Stimulated activated CD8-positive, alpha-beta memory T cell treated with anti-CD3 and anti-CD28 coated beads, Interleukin-12 subunit alpha, Interleukin-12 subunit beta, amount 100 ng/mL, for 4 hours (primary cell): ENCODE measurements around the gene TMEM33.
A peak's percentile ranks its signal among the peaks of the same experiment; 100 is the strongest.

Source experiments
- DNase-seq: peaks from one replicate; pipeline ENCODE4 v3.0.0-alpha.2; 2020; ENCODE audit warnings: low read depth

Gene TMEM33

GRCh38 chr4:41940834-41941233, 5.6 kb downstream of the TMEM33 start:
- DNase-seq, result no peak

GRCh38 chr4:41943506-41943905, 8.3 kb downstream of the TMEM33 start:
- DNase-seq, result no peak

- no peak for DNase-seq
Measured at GRCh38 chr4:41944089-41944488, 8.9 kb downstream of the TMEM33 start.

- DNase-seq, result no peak
Measured at GRCh38 chr4:41949531-41949930, 14.3 kb downstream of the TMEM33 start.

DNA sequence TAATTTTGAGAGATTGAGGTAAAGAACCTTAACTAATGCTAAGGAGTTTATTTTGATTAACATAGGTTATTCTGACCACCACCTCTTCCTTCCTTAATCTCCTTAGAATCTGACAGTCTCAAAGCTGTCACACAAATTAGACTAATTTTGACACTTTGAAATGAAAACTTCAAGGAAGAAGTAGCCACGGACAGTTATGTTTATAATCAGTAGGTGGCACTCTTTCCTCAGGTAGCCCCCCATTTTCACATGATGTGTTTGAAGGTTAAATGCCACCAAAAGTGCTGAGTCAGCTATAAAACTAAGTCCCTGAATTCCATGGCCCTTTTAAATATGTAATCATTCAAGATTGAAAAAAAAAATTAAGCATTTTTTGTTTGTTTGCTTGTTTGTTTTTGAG, 22.4 kb downstream of the TMEM33 start:
- DNase-seq, result no peak

DNA sequence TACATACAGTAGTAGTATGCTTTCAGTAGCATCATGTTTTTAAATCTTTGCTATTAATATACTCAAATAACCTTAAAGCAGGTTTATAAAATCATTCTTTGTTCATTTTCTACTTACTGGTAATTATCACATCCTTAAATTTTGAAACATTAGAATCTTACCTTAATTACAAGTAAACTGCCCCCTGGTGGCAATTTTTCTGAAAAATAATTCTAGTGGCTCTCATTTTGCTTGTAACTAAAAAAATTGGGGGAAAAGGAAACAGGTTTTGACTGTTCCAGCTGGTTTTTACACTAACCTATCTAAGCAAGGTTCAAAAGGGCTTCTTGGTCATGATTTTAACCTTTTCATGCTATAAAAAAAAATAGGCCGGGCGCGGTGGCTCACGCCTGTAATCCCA, 27.9 kb downstream of the TMEM33 start:
- no peak for DNase-seq

GRCh38 chr4:41964401-41964800, 29.2 kb downstream of the TMEM33 start:
- no peak for DNase-seq

- no peak for DNase-seq
Measured at GRCh38 chr4:41967392-41967791, 32.2 kb downstream of the TMEM33 start.

- DNase-seq, result no peak
Measured at GRCh38 chr4:41969671-41970070, 34.4 kb downstream of the TMEM33 start.

GRCh38 chr4:41975341-41975740, 40.1 kb downstream of the TMEM33 start:
- no peak for DNase-seq

DNA sequence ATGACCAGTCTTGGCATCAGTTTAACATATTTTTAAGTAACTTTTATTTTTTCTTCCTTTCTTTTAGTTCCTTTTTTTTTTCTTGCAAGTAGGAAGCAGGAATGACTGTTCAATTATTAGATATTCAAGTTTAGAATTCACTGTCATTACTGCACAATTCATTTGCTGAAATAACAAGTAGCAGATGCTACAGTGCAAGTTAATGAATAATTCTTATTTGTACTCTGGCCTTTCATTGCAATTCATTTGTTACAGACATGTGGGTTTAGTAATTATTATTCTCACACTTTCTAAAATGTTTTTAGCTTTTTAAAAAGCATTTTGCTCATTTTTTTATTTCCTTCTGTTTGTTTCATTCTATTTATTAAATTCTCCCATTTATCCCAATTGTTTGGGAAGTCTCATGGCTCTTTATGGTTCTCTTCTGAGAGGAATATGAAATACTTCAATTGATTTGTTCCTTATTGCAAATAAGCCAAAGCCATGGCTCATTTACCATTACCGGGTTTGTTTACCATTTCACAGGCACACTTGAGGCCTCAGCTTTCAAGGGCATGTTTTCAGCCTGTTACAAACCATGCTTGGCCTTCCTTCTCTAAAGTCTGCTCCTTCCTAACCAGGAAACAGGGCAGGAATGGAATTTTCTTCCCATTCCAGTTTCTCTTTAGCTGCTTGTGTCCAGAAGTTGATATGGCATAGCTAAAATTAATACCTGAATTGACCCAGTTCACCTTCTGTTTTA, 41.7 kb downstream of the TMEM33 start:
- no peak for DNase-seq

GRCh38 chr4:41977709-41978108, 42.5 kb downstream of the TMEM33 start:
- no peak for DNase-seq

DNA sequence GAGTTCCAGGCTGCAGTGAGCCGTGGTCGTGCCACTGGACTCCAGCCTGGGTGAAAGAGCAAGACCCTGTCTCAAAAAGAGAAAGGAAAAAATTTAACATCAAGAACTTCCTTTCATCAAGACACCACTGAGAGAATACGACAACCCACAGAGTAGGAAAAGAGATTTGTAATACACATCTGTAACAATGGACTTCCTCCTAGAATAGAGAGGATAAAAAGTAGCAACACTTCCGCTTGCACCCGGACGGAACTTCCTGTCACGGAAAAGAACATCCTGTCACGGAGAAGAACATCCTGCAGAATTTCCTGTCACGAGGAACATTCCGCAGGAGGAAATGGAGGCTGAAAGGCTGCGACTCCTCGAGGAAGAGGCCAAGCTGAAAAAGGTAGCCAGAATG, 46.2 kb downstream of the TMEM33 start, which contains the start of gene DCAF4L1:
Gene DCAF4L1, plus strand, starts transcription at position 301 of the 400 bp plus-strand sequence. Its CDS starts 37 bp downstream, at position 338.
- DNase-seq, result no peak

DNA sequence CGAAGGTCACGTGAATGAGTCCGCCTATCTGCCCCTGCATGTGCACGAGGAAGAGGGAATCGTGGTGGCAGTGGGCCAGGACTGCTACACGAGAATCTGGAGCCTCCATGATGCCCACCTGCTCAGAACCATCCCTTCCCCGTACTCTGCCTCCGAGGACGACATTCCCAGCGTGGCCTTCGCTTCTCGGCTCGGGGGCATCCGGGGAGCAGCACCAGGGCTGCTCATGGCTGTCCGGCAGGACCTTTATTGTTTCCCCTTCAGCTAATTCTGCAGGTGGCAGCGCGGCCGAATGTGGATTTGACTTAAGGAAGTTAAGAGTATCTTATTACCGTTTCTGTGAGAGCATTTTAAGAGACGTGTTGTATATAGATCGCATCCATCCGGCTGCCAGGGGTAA, 47.5 kb downstream of the TMEM33 start:
- DNase-seq, result no peak

DNA sequence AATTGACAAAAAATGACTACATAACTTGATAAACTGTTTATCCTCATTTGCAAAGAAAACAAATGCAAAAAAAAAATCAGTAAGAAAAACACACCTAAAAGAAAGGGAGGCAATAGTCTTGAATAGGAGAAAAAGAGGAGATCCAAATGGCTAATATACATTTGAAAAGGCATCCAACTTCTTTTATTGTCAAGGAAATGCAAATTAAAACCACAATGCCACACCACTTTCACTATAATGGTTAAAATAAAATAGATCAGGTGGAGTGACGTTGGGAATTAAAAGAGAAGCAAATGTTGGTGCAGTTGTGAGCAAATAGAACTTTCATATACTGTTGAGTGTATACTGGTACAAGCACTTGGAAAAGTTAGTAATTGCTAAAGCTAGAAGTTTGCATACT, 49.9 kb downstream of the TMEM33 start:
- DNase-seq, result no peak

- no peak for DNase-seq
Measured at GRCh38 chr4:41989994-41990364, 54.8 kb downstream of the TMEM33 start.

DNA sequence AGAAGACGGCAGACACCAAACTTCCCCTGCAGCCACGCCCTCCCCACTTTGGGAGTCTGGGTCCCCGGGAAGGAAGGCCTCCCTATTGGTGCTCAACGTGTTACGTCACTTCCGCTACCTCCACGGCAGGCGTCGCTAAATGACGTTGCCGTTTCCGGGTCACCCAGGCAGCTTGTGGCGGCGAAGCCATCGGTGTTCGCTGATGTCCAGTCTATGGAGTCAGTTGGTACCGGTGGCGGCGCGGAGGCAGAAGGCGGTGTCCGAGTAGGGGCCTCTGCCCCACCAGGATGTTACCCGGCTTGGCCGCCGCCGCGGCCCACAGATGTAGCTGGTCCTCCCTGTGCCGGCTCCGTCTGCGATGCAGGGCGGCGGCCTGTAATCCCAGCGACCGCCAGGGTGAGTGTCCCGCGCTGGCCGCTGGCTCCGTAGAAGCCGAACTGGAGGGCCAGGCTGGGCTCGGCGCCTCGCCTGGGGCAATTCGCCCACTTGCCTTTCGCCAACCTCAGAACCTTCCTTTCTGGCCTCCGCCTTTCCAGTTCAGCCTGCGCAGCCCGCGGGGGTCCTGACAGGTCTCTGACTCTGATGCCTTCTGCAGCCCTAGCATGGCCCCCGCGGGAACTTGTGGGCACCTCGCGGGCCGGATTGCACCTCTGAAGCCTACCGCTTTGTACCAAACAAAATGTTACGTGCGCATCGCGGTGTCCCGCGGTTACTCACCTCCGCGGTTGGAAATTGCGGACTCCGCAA, 55.3 kb downstream of the TMEM33 start, which contains the start of gene SLC30A9:
Gene SLC30A9, plus strand, starts transcription at position 166 of the 747 bp plus-strand sequence. Its CDS starts 122 bp downstream, at position 288.
- peak; percentile 83 for DNase-seq

GRCh38 chr4:41991916-41992767, 56.9 kb downstream of the TMEM33 start:
- DNase-seq, result no peak

DNA sequence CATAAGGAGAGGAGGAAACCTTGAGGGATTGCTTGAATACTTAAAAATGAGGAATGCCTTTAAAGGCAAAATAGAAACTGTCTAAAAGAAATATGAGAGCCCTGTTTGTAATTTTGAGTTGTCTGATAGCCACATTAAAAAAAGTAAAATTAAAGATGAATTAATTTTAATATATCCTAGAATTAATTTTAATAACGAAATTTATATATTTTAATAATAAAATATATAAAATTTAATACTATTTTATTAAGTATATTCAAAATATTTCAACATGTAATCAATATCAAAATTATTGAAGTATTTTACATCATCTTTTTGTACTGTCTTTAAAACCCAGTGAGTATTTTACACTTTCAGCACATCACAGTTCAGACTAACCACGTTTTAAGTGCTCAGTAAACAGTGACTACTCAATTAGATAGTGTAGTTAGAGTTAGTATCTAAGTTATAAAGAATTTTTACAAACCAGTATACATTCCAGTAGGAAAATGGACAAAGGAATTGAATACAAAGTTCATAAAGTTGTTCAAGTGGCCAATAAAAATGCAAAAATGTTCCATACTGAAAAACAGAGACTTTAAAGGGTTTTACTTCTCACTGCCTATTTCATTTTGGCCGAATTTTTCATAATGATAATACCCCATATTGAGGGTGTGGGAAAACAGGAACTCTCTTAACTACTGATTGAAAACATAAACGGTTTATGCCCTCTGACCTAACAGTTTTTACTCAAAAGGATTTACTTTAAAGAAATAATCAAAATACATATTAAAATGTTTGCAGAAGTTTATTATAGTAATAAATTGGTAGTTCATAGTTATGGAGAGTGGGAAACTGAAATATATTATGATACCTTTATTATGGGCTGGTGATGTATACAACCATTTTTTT, 58.0 kb downstream of the TMEM33 start:
- no peak for DNase-seq

- DNase-seq, result no peak
Measured at GRCh38 chr4:41994461-41994985, 59.3 kb downstream of the TMEM33 start.

GRCh38 chr4:41998019-41998418, 62.8 kb downstream of the TMEM33 start:
- DNase-seq, result no peak
